MCF 10A (cell line): ENCODE data around the gene NARS2. TPM values are rescaled to one million over a fixed set of nuclear protein-coding genes. Genes with fewer than 3 reads are reported as not detected.

Source experiments
- BruUV-seq: library from RNA; stranded (reverse); fragments of 400-500 nt; replicated peaks from 2 replicates; lab custom pipeline; 2021; lab: Mats Ljungman, UMichigan
- CTCF ChIA-PET: fragments of 300-600 bp; sonication (Branson Sonifier 250); formaldehyde crosslinking; extraction: SDS; loops from one replicate; lab custom pipeline; 2021; ENCODE audit warnings: antibody characterized with exemption, inconsistent platforms; lab: Yijun Ruan, JAX
- POLR2A ChIA-PET: fragments of 300-600, 350-650 bp; sonication (Branson Sonifier 250); formaldehyde crosslinking; extraction: SDS; loops from one replicate; lab custom pipeline; 2020; ENCODE audit warnings: antibody characterized with exemption, inconsistent platforms; lab: Yijun Ruan, JAX
- DNase-seq: peaks from one replicate; pipeline ENCODE4 v3.0.0-alpha.2; 2018; ENCODE audit not compliant: unreplicated experiment
- H3K27ac Mint-ChIP-seq: one replicate; pipeline ENCODE4 v1.8.0; 2022; ENCODE audit warnings: mild to moderate bottlenecking, low read depth, mixed read lengths; ENCODE audit not compliant: unreplicated experiment
- H3K27me3 Mint-ChIP-seq: one replicate; pipeline ENCODE4 v1.8.0; 2022; ENCODE audit warnings: mixed read lengths; ENCODE audit not compliant: insufficient read depth, unreplicated experiment
- H3K36me3 Mint-ChIP-seq: one replicate; pipeline ENCODE4 v1.8.0; 2022; ENCODE audit warnings: mild to moderate bottlenecking, moderate library complexity, mixed read lengths; ENCODE audit not compliant: insufficient read depth, unreplicated experiment
- H3K4me1 Mint-ChIP-seq: one replicate; pipeline ENCODE4 v1.8.0; 2022; ENCODE audit warnings: mixed read lengths; ENCODE audit not compliant: insufficient read depth, unreplicated experiment
- H3K4me3 Mint-ChIP-seq: one replicate; pipeline ENCODE4 v1.8.0; 2022; ENCODE audit warnings: mild to moderate bottlenecking, moderate library complexity, mixed read lengths; ENCODE audit not compliant: unreplicated experiment
- H3K9me3 Mint-ChIP-seq: one replicate; pipeline ENCODE4 v1.8.0; 2022; ENCODE audit warnings: mixed read lengths; ENCODE audit not compliant: unreplicated experiment
- CTCF ChIP-seq: fragments of 200-600 bp; IDR thresholded peaks from one replicate; pipeline ENCODE4 v1.8.0; 2022; ENCODE audit warnings: antibody characterized with exemption, mild to moderate bottlenecking; ENCODE audit not compliant: unreplicated experiment
- intact Hi-C: fragments of 100-400 bp; cut with micrococcal nuclease; formaldehyde crosslinking; loops from 2 replicates; pipeline ENCODE4 v1.14.1; 2022
- total RNA-seq: library from RNA; stranded (reverse); gene quantifications from 2 replicates; pipeline ENCODE4 v1.2.3, GENCODE V29; 2022

NARS2 gene
- total RNA-seq, 1 experiment from 2014 or later = 24.6 TPM

GRCh38 chr11:78444726-78445125 is 129.9 kb downstream of the NARS2 start:
- H3K36me3 Mint-ChIP-seq = peaks cover 34% of the 10 kb centered on the region
- POLR2A ChIA-PET = no interaction called here
- H3K4me1 Mint-ChIP-seq = no peaks in the 10 kb centered on the region
- BruUV-seq = no TSS peak
- H3K27me3 Mint-ChIP-seq = no peaks in the 10 kb centered on the region
- no peak overlapping the region for H3K4me3 Mint-ChIP-seq
- CTCF ChIA-PET = interaction anchor here (0.7 to 1.0 kb wide), 3 partner anchors 13 to 119 kb away, joined by 3 to 4 read pairs (median 3); no protein-coding TSS in a partner anchor
- no peak for TF ChIP-seq CTCF
- intact Hi-C loops = no loop called here
- H3K9me3 Mint-ChIP-seq = no peaks in the 10 kb centered on the region
- no peak for DNase-seq
- no peak overlapping the region for H3K27ac Mint-ChIP-seq

GRCh38 chr11:78441956-78442355 is 132.7 kb downstream of the NARS2 start:
- Mint-ChIP-seq H3K4me1 (no peaks in the 10 kb centered on the region), H3K4me3 (no peak overlapping the region), H3K36me3 (peaks cover 40% of the 10 kb centered on the region), H3K27me3 (no peaks in the 10 kb centered on the region), H3K27ac (no peak overlapping the region), H3K9me3 (no peaks in the 10 kb centered on the region)
- CTCF ChIA-PET = no interaction called here
- DNase-seq = no peak
- BruUV-seq = no TSS peak
- intact Hi-C loops = no loop called here
- POLR2A ChIA-PET = no interaction called here
- TF ChIP-seq CTCF = no peak

GRCh38 chr11:78438298-78438975 is 136.2 kb downstream of the NARS2 start:
- Mint-ChIP-seq H3K36me3 (peaks cover 36% of the 10 kb centered on the region), H3K27me3 (no peaks in the 10 kb centered on the region), H3K27ac (no peak overlapping the region), H3K4me1 (no peaks in the 10 kb centered on the region), H3K4me3 (no peak overlapping the region), H3K9me3 (no peaks in the 10 kb centered on the region)
- ChIA-PET CTCF (no interaction called here), POLR2A (no interaction called here)
- intact Hi-C loops = no loop called here
- DNase-seq = no peak
- BruUV-seq = no TSS peak
- TF ChIP-seq CTCF = no peak

GRCh38 chr11:78432956-78433355 is 141.7 kb downstream of the NARS2 start:
- H3K9me3 Mint-ChIP-seq = no peaks in the 10 kb centered on the region
- H3K36me3 Mint-ChIP-seq = peaks cover 6% of the 10 kb centered on the region
- no peak overlapping the region for H3K27ac Mint-ChIP-seq
- no peak for DNase-seq
- no peaks in the 10 kb centered on the region for H3K4me1 Mint-ChIP-seq
- H3K4me3 Mint-ChIP-seq = no peak overlapping the region
- ChIA-PET CTCF (interaction anchor here (0.5 to 3.6 kb wide), 5 partner anchors 17 to 243 kb away, joined by 3 to 18 read pairs (median 5); no protein-coding TSS in a partner anchor), POLR2A (no interaction called here)
- intact Hi-C loops = loop anchor here (1.0 to 5.0 kb wide), 3 partner anchors 129 to 286 kb away; no protein-coding TSS in a partner anchor
- BruUV-seq = no TSS peak
- H3K27me3 Mint-ChIP-seq = no peaks in the 10 kb centered on the region
- TF ChIP-seq CTCF = no peak
